Activated naive CD4-positive, alpha-beta T cell treated with Interleukin-2 at 50 U/mL for 16 hours (primary cell): ENCODE data around the gene CNN2.

ENCODE experiments used
- DNase-seq: peaks from one replicate; pipeline ENCODE4 v3.0.0-alpha.2; 2020

The CNN2 gene

GRCh38 chr19:1032264-1032867 is 6.0 kb downstream of the CNN2 start:
- DNase-seq: no peak

GRCh38 chr19:1035998-1036621 is 9.7 kb downstream of the CNN2 start:
- DNase-seq: no peak

- DNase-seq: no peak
Measured at GRCh38 chr19:1037621-1038064, 11.2 kb downstream of the CNN2 start.

- DNase-seq: no peak
Measured at GRCh38 chr19:1038978-1039645, 12.7 kb downstream of the CNN2 start.

GRCh38 chr19:1039646-1040475 is 13.5 kb downstream of the CNN2 start, which contains the start of gene ABCA7:
ABCA7 (plus strand) TSS chr19:1040107; CDS start chr19:1041362, 1,255 bp downstream.
- DNase-seq: peak; percentile 100

DNA sequence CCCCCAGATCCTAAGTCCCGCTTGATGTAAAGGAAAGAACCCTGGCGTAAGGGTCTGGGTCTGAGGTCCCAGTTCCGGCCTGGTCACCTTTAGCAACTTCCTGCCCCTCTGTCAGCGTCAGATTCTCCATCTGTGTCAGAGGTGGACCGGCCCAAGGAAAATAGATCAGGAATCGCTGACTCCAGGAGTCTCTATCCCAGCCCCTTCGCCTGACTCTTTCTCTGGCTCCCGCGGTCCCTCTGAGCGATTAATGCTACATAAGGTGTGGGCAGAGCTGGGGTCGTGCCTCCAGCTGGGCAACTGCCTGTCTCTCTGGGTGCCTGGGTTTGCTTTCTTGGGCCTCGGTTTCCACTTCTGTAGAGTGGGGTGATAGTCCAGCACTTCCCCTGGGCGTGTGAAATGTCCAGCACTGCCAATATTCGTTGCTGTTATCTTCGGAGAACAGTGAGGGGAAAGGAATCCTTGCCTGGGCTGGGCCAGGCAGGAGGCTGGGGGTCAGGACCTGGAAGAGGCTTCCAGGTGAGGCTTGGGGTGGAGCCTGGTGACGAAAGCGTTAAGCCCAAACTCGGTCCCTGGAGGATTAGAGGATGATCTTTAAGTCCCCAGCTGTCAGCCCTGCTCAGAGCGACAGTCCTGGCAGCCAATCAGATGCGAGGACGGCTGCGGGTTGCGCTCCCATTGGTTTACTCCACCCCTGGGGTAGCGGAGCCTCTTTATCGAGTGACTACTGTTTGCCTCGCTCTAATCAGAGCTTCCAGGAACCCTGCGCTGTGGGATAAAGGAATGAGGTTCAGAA is 14.3 kb downstream of the CNN2 start:
- peak; percentile 93 for DNase-seq

- no peak for DNase-seq
Measured at GRCh38 chr19:1041272-1041834, 14.9 kb downstream of the CNN2 start.

- DNase-seq: no peak
Measured at GRCh38 chr19:1041835-1042685, 15.7 kb downstream of the CNN2 start.

DNA sequence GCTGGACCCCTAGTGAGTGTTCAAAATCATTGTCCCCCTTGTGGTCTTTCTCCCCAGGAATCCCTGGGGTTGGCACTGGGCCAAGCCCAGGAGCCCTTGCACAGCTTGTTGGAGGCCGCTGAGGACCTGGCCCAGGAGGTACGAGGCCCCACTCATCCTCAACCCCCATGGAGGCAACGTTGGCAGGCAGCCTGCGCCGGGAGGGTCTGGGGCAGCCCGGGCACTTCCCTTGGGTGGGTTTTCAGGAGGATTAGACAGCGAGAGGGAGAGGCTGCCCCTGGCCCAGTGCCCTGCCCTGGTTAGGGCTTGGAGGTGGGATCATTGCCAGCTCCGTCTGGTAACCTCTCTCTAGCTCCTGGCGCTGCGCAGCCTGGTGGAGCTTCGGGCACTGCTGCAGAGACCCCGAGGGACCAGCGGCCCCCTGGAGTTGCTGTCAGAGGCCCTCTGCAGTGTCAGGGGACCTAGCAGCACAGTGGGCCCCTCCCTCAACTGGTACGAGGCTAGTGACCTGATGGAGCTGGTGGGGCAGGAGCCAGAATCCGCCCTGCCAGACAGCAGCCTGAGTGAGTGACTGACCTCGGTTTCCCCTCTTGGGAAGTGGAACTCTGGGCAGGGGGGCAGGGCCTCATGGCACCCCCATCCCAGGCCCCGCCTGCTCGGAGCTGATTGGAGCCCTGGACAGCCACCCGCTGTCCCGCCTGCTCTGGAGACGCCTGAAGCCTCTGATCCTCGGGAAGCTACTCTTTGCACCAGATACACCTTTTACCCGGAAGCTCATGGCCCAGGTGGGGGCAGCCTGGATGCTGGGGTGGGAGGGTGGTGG is 16.5 kb downstream of the CNN2 start:
- DNase-seq: no peak

- DNase-seq: peak; percentile 66
Measured at GRCh38 chr19:1045247-1045603, 18.8 kb downstream of the CNN2 start.

DNA sequence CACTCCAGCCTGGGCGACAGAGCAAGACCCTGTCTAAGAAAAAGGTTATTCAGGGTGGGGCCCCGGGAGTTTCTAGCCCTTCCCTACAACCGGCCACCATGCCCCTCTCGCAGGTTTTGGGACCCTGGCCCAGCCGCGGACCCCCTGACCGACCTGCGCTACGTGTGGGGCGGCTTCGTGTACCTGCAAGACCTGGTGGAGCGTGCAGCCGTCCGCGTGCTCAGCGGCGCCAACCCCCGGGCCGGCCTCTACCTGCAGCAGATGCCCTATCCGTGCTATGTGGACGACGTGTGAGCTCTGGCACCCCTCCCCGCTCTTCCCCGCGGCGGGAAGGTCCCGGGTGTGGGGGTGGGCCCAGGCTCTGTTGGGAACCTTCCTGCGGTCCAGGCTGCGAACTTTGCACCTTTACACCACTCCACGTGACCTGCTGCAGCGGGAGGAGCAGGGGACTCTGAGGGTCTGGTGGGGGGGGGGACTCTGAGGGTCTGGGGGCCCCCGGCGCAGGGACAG is 19.8 kb downstream of the CNN2 start:
- no peak for DNase-seq

DNA sequence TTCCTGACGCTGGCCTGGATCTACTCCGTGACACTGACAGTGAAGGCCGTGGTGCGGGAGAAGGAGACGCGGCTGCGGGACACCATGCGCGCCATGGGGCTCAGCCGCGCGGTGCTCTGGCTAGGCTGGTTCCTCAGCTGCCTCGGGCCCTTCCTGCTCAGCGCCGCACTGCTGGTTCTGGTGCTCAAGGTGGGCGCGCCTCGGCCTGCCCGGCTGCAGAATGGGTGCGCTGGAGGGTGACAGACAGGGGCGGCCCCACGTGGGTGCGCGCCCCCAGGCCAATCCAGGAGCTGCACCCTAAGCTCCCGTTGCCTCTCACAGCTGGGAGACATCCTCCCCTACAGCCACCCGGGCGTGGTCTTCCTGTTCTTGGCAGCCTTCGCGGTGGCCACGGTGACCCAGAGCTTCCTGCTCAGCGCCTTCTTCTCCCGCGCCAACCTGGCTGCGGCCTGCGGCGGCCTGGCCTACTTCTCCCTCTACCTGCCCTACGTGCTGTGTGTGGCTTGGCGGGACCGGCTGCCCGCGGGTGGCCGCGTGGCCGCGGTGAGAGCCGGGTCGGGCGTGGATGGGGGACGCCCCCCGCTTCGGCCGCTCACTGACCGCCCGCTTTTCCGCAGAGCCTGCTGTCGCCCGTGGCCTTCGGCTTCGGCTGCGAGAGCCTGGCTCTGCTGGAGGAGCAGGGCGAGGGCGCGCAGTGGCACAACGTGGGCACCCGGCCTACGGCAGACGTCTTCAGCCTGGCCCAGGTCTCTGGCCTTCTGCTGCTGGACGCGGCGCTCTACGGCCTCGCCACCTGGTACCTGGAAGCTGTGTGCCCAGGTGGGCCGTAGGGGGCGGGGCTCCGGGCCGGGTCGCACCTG is 20.7 kb downstream of the CNN2 start:
- no peak for DNase-seq

- no peak for DNase-seq
Measured at GRCh38 chr19:1047696-1048147, 21.3 kb downstream of the CNN2 start.

DNA sequence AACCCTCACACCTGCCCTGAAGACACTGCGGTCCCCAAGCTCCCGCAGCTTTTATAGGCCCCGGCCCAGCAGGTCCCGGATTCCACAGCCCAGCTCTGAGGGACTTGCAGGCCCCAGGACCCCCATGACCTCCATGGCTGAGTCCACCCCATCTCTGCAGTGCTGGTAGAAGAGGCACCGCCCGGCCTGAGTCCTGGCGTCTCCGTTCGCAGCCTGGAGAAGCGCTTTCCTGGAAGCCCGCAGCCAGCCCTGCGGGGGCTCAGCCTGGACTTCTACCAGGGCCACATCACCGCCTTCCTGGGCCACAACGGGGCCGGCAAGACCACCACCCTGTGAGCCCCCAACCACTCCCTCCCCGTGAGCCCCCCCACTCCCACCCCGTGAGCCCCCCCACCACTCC is 22.7 kb downstream of the CNN2 start:
- no peak for DNase-seq

DNA sequence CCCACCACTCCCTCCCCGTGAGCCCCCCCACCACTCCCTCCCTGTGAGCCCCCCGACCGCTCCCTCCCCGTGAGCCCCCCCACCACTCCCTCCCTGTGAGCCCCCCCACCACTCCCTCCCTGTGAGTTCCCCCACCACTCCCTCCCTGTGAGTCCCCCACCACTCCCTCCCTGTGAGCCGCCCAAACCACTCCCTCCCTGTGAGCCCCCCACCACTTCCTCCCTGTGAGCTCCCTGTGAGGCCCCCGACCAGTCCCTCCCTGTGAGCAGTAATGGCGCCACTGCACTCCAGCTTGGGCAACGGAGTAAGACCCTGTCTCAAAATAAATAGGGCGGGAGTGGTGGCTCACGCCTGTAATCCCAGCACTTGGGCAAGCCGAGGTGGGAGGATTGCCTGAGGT is 23.4 kb downstream of the CNN2 start:
- no peak for DNase-seq

GRCh38 chr19:1050989-1051788 is 24.8 kb downstream of the CNN2 start:
- no peak for DNase-seq

GRCh38 chr19:1051791-1052190 is 25.4 kb downstream of the CNN2 start:
- DNase-seq: no peak

DNA sequence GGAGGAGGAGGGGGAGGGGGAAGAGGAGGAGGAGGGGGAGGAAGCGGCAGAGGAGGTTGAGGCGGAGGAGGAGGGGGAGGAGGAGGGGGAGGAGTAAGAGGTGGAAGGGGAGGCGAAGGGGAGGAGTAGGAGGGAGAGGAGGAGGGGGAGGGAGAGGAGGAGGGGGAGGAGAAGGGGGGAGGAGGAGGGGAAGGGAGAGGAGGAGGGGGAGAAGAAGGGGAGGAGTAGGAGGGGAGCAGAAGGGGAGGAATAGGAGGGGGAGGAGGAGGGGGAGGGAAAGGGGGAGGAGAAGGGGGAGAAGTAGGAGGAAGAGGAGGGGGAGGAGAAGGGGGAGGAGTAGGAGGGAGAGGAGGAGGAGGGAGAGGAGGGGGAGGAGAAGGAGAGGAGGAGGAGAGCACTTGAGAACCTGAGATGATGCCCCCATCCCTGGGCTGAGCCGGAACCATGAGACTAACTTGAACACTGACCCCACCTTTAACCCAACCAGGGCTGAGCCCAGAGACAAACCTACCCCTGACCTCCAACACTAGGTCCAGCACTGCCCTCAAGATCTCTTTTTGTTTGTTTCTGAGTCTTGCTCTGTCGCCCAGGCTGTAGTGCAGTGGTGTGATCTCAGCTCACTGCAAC is 26.1 kb downstream of the CNN2 start:
- DNase-seq: no peak
